Measurements from ENCODE around the gene PTS.

GRCh38 chr11:112279901-112280267 is 53.7 kb downstream of the PTS start:
- peak; percentile 42 to 92 (median 52) for TF ChIP-seq CTCF (IDR thresholded peaks at IDR 0.05)
- TF ChIP-seq POLR2A (IDR thresholded peaks at IDR 0.05) = no peak
